Activated CD8-positive, alpha-beta memory T cell treated with anti-CD3 and anti-CD28 coated beads, Interleukin-2, amount 50 U/mL, for 48 hours (primary cell): ENCODE data around the gene ANXA10.
A peak's percentile ranks its signal among the peaks of the same experiment; 100 is the strongest.
"Not testable (repeated sequence)": the region's sequence is repeated elsewhere in the genome, so short reads cannot be mapped to it uniquely, and the experiment has no call there.

Experiments used
- DNase-seq: peaks from one replicate; pipeline ENCODE4 v3.0.0-alpha.2; 2020

The ANXA10 gene, protein sequence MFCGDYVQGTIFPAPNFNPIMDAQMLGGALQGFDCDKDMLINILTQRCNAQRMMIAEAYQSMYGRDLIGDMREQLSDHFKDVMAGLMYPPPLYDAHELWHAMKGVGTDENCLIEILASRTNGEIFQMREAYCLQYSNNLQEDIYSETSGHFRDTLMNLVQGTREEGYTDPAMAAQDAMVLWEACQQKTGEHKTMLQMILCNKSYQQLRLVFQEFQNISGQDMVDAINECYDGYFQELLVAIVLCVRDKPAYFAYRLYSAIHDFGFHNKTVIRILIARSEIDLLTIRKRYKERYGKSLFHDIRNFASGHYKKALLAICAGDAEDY

DNA sequence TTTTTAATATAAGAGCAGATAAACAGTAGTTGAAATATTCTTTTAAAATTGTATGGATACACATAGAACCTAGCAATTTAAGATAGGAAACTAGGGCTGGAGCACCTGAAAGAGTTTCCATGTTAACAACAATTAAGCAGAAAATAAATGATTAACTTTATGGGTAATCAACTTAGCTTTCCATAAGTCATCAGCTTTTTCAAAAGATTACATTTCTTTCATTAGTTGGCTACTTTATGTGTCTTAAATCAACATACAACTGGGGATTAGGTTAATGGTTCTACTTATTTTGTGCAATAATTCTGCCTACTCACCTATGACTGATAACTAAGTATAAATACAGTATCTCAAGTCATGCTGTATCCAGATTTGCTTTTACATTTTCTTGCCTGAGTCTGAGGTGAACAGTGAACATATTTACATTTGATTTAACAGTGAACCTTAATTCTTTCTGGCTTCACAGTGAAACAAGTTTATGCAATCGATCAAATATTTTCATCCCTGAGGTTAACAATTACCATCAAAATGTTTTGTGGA, at the start of gene ANXA10:
Gene ANXA10, plus strand, starts transcription at position 362 of the 537 bp plus-strand sequence. Its CDS starts 164 bp downstream, at position 526.
- DNase-seq = no peak

GRCh38 chr4:168045354-168045753, 47.0 kb upstream of the ANXA10 start:
- DNase-seq = no peak

DNA sequence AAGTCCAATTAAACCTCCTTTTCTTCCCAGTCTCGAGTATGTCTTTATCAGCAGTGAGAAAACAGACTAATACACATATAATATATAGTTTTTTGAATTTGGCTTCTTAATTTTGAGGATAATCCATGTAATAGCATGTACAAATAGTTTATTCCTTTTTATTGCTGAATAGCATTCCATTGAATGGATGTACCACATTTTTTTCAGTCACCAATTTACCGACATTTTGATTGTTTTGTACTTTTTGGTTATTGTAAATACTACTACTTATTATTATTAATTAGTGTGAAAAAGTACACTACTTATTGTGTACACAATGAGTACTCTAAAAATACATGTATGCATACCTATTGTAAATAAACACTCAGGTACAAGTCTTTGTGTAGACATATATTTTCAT, 42.3 kb upstream of the ANXA10 start:
- DNase-seq = no peak

- no peak for DNase-seq
Observed at GRCh38 chr4:168051526-168051925, 40.8 kb upstream of the ANXA10 start.

- DNase-seq = no peak
Observed at GRCh38 chr4:168057412-168057811, 34.9 kb upstream of the ANXA10 start.

DNA sequence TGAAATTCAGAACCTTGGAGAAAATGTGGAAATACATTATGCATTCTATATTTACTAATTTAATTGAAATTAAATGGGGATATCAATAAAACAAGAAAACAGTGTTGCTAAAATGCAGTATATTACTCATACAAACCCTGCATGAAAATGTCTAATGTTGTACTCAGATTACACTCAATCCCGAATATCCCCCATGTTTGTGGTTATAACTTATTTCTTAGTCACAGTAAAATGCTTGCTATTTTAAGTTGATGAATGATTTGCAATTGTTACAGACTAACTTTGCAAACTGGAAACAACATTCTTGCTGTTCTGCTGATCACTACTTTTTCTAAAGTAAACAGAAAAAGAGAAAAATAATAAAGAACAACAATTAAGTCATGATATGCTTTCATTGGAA, 33.1 kb upstream of the ANXA10 start:
- DNase-seq = no peak

DNA sequence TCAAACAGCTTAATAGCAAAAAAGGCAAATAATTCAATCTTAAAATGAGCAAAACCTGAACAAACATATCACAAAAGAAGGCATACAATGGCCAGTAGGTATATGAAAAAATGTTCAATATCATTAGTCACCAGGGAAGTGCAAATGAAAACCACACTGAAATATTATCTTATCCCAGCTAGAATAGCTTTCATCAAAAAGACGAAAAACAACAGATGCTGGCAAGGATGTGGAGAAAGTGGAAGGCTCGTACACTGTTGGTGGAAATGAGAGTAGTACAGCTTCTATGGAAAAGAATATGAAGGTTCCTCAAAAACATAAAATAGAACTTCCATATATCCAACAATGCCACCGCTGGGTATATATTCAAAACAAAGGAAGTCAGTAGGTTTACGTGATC, 29.3 kb upstream of the ANXA10 start:
- no peak for DNase-seq

GRCh38 chr4:168070903-168071302, 21.4 kb upstream of the ANXA10 start:
- no peak for DNase-seq

DNA sequence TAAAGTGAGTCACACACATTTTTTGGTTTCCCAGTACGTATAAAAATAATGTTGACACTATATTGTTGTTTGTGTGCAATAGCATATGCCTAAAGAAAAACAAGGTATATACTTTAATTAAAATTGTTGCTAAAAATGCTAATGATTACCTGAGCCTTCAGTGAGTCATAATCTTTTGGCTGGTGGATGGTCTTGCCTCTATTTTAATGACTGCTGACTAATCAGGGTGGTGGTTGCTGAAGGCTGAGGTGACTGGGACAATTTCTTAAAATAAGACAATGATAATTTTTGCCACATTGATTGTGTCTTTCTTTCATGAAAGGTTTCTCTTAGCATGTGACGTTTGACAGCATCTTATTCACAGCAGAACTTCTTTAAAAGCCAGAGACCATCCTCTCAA, 21.0 kb upstream of the ANXA10 start:
- no peak for DNase-seq

GRCh38 chr4:168074861-168075260, 17.5 kb upstream of the ANXA10 start:
- no peak for DNase-seq

DNA sequence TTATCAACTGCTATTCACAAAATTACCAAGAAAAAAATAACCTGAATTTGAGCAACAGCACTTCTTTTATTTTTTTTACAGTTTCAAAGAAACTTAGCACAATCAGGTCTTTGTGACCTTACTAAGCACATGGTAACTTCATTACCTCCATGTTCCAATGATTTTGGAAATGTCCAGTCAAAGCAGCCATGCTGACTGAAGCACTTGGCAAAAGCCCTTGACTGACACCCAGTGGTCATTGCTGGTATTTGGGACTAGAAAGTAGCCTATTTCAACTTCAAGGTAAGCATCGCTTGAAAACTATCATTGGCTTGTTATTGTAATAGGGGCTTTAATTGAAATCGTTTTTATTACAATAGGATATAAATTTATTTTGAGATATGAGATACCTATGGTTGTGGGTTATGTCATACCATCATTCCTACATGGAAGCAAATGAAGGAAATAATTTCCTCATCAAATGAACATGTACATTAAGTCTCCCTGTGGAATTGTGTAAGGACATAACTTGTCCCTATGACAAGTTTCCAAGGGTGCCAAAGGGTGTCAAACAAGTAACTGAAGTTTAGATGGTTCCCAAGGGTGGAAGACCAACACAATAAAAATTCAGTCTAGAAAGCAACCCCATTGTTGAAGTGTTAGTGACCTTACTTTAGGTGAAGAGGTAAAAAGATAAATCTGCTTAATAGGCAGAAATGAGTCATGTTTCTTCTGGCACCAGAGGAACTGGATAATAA, 15.2 kb upstream of the ANXA10 start:
- peak; percentile 64 for DNase-seq

- DNase-seq = no peak
Observed at GRCh38 chr4:168077726-168078239, 14.6 kb upstream of the ANXA10 start.

DNA sequence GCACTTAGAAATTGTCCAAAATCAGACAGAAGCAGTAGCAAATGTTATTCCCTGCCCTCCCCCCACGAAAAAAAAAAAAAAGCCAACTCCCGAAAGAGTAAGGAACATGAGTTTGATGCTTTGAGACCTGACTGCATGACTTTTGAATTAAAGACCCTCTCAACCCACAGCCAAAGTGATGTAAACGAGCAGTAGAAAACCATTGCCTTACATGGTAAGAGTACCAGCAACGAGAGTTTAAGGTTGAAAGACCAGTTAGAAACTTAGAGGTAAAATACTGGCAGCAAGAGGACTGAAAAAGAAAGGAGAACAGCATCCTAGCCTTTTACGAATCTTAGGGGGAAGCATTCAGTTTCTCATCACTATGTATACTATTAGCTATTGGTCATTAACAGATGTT, 10.0 kb upstream of the ANXA10 start:
- no peak for DNase-seq

GRCh38 chr4:168095776-168096406, 3.6 kb downstream of the ANXA10 start:
- DNase-seq = no peak

DNA sequence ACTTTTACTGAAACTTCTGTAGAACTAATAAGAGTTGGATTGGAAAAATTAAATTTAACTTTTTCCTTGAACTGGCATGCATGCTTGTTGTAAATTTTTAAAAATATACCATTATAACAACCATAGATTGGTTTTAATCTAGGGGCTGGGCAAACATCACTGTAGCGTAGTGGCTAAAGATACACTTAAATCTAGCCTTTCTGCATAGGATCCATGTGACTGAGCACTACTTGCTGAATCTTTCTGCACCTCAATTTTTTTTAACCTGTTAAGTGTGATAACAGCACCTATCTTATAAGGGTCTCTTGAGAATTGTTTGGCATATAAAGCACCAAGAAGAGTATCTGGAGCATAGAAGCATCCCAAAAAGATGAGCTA, 4.1 kb downstream of the ANXA10 start:
- DNase-seq = no peak

DNA sequence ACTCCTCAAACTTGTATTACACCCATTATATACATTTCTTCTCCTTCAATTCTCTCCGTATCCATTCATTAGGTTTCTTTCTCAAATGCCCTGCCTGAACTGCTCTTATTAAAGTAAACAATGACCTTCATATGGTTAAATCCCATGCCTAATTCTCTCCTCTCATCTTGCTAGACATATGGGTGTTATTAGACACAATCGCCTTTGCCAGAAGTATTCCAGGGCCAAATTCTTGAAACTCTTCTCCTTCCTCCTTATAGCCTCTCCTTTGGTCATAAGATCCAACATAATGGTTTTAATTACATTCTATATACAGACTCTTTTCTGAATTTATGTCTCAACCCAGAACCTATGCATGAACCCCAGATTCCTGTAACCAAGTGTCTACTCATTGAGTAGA, 4.8 kb downstream of the ANXA10 start:
- no peak for DNase-seq

DNA sequence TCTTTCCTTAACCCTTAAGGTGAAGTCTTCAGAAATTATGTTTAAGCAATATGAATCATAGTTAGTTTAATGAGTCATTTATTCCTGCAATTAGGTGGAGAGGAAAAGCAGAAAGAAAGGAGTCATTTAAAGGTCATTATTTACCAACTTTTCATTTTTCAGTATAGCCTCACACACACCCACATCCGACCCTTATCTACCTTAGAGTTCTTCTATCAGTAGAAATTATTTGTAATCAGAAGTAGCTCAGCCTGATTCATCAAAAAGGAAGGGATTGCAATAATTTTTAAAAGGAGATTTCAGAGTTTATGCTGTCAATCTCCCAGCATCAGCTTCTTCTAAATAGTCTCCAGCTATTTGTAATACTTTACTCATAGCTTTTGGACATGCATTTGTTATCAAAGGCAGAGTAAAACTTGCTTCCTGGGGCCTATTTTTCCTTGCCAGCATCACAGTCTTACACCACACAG, 5.9 kb downstream of the ANXA10 start:
- no peak for DNase-seq

DNA sequence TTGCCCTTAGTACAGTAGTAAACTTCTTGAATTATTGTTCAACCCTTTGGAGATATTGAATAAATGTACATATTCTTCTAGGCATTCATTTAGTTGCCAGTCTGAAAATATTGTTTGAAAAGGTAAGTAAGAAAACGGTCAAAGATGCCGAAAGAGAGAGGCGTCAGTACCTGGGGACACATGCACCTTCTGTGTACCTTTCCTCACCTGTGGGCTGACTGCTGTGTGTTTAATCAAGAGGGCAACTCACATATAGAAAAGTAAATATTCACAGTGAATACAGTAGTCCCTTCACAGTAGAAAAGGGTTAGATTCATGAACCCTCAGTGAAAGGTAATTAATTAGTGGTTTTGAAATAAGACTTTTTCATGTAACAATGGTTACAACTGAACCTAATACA, 6.9 kb downstream of the ANXA10 start:
- no peak for DNase-seq

DNA sequence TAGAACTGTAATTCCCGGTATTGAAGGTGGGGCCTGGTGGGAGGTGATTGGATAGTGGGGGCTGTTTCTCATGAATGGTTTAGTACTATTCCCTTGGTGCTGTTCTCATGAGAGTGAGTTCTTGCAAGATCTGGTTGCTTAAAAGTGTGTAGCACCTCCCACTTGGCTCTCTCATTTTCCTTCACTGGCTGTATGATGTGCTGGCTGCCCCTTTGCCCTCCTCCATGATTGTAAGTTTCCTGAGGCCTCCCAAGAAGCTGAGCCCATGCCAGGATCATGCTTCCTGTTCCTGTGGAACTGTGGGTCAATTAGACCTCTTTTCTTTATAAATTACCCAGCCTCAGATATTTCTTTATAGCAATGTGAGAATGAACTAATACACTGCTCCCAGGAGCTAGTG, 8.7 kb downstream of the ANXA10 start:
- DNase-seq = no peak

GRCh38 chr4:168102403-168102802, 10.1 kb downstream of the ANXA10 start:
- DNase-seq = no peak

DNA sequence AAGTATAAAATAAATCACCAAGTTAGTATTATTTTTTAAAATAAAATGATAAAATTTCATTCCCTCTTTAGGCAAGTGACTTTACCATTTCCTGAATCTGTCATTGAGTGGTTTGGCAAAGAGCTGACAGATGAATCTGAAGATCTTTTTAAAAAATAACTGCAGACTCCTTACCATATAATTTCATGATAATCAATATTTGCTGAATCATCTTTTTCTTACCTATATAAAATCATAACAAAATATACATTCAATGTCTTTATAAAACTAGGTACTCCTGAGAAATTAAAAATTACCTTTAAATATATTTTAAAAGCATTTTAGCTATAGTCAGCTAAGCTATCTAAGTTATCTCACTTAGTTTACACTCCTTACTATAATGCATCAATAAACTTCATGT, 17.2 kb downstream of the ANXA10 start:
- DNase-seq = no peak

GRCh38 chr4:168113059-168113458, 20.7 kb downstream of the ANXA10 start:
- DNase-seq = not testable (repeated sequence)

DNA sequence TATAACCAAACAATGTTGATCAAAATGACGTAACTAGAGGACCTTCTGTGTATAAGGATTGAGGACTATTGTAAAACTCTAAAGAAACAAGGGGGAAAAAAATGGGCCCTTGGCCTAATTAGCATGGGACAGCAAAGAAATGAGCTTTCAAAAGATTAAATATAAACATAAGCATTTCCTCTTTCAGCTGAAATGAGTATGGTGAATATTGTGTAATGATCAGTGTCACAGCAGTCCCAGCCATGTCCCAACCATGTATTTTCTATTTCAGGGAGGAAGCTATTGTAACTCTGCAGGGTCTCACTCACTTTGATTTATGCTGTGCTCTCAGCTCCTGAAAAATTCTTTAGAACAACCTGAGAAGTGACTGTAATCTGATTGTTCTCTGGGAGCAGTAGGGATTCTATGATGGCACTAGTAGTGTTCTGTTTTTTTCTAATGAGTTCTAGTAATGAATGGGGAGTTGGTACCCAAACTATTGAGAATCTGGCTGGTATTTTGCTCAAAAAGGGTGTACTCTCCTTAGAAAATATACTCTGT, 25.8 kb downstream of the ANXA10 start:
- DNase-seq = no peak
